Panc1 (cell line): Measurements from ENCODE around the gene MS4A8.

Experiments used
- POLR2AphosphoS5 ChIP-seq: IDR thresholded peaks from 2 replicates; pipeline ENCODE4 v1.6.1; 2012; ENCODE audit warnings: mild to moderate bottlenecking, low read depth, low read length, moderate library complexity
- SIN3A ChIP-seq: IDR thresholded peaks from 2 replicates; pipeline ENCODE4 v1.6.1; 2012; ENCODE audit warnings: low read depth, mild to moderate bottlenecking, low read length, moderate library complexity, borderline replicate concordance; ENCODE audit not compliant: insufficient read depth
- TCF7L2 ChIP-seq: IDR thresholded peaks from 2 replicates; pipeline ENCODE4 v1.6.1; 2011; ENCODE audit warnings: mild to moderate bottlenecking, low read depth, low read length, inconsistent platforms
- TF ChIP-seq, protein P1 (sequence below): fragments of 450-650 bp; IDR thresholded peaks from 2 replicates; pipeline ENCODE4 v1.5.1; 2017; ENCODE audit warnings: mild to moderate bottlenecking
- TF ChIP-seq, protein P2 (sequence below), 2 experiments: IDR thresholded peaks; 2 replicates each; pipeline ENCODE4 v1.6.1; 2011 to 2012; ENCODE audit warnings: low read depth in 2 of 2, control low read depth in 1 of 2, low read length in 1 of 2, mild to moderate bottlenecking in 1 of 2, moderate library complexity in 1 of 2; ENCODE audit not compliant: insufficient read depth in 1 of 2

DNA sequence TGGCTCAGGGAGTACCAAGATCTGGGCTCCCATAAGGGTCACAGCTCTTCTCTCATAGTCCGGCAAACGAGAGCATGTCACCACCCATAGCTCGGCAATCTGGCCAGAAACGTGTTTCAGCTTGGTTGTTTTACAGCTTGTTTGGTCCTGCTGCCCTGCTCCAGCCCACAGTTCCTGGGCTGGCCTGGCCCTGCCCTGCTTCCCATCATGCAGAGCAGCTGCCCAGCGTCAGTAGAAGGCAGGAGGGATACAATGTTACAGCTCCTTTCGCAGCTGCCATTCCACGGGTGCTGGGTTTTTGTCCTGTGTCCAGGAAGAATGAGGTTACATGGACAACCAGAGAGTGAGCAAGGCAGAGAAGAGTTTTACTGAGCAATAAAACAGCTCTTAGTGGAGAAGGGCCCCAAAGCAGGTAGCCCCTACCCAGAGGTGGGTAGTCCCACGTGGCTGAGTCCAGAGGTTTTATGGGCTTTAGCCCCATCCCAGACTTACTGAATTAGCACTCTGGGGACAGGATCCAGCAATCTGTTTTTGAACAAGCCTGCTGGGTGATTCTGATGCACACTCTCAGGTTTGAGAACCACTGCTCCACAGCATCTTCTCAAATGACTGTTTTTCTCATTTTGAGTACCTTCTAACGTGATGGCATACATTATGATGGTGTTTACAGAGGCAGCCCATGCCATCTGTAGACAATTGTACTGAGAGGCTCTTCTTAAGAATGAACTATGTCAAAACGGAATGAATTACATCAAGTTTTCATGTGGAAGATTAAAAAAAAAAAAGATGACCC is 19.3 kb downstream of the MS4A8 start:
- TF ChIP-seq, protein P1, sequence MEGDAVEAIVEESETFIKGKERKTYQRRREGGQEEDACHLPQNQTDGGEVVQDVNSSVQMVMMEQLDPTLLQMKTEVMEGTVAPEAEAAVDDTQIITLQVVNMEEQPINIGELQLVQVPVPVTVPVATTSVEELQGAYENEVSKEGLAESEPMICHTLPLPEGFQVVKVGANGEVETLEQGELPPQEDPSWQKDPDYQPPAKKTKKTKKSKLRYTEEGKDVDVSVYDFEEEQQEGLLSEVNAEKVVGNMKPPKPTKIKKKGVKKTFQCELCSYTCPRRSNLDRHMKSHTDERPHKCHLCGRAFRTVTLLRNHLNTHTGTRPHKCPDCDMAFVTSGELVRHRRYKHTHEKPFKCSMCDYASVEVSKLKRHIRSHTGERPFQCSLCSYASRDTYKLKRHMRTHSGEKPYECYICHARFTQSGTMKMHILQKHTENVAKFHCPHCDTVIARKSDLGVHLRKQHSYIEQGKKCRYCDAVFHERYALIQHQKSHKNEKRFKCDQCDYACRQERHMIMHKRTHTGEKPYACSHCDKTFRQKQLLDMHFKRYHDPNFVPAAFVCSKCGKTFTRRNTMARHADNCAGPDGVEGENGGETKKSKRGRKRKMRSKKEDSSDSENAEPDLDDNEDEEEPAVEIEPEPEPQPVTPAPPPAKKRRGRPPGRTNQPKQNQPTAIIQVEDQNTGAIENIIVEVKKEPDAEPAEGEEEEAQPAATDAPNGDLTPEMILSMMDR, result no peak
- TF ChIP-seq, protein P2, sequence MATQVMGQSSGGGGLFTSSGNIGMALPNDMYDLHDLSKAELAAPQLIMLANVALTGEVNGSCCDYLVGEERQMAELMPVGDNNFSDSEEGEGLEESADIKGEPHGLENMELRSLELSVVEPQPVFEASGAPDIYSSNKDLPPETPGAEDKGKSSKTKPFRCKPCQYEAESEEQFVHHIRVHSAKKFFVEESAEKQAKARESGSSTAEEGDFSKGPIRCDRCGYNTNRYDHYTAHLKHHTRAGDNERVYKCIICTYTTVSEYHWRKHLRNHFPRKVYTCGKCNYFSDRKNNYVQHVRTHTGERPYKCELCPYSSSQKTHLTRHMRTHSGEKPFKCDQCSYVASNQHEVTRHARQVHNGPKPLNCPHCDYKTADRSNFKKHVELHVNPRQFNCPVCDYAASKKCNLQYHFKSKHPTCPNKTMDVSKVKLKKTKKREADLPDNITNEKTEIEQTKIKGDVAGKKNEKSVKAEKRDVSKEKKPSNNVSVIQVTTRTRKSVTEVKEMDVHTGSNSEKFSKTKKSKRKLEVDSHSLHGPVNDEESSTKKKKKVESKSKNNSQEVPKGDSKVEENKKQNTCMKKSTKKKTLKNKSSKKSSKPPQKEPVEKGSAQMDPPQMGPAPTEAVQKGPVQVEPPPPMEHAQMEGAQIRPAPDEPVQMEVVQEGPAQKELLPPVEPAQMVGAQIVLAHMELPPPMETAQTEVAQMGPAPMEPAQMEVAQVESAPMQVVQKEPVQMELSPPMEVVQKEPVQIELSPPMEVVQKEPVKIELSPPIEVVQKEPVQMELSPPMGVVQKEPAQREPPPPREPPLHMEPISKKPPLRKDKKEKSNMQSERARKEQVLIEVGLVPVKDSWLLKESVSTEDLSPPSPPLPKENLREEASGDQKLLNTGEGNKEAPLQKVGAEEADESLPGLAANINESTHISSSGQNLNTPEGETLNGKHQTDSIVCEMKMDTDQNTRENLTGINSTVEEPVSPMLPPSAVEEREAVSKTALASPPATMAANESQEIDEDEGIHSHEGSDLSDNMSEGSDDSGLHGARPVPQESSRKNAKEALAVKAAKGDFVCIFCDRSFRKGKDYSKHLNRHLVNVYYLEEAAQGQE (IDR thresholded peaks at IDR 0.05; ENCODE audit: insufficient read depth in 1 of 2, low read depth in 2 of 2, low read length in 1 of 2), result no peak
- TF ChIP-seq SIN3A (no peak), POLR2AphosphoS5 (no peak), TCF7L2 (no peak)
